ENCODE measurements around the gene BRSK2. TPM values are rescaled to one million over a fixed set of nuclear protein-coding genes. Genes with fewer than 3 reads are reported as not detected.
"Not testable (repeated sequence)": the region's sequence is repeated elsewhere in the genome, so short reads cannot be mapped to it uniquely, and the experiment has no call there.

Gene BRSK2
- total RNA-seq, 1 experiment from 2014 or later, result 0.17 TPM

GRCh38 chr11:1499899-1500298, 110.2 kb downstream of the BRSK2 start:
- DNase-seq (ENCODE audit: low read depth), result no peak

- no peak for DNase-seq (ENCODE audit: low read depth)
Measured at GRCh38 chr11:1500466-1501420, 111.0 kb downstream of the BRSK2 start.

GRCh38 chr11:1501421-1502167, 111.9 kb downstream of the BRSK2 start:
- DNase-seq (ENCODE audit: low read depth), result no peak

GRCh38 chr11:1502168-1502953, 112.6 kb downstream of the BRSK2 start:
- no peak for DNase-seq (ENCODE audit: low read depth)

GRCh38 chr11:1502954-1503707, 113.4 kb downstream of the BRSK2 start:
- no peak for DNase-seq (ENCODE audit: low read depth)

- DNase-seq (ENCODE audit: low read depth), result no peak
Measured at GRCh38 chr11:1503708-1504104, 114.0 kb downstream of the BRSK2 start.

- DNase-seq (ENCODE audit: low read depth), result no peak
Measured at GRCh38 chr11:1504138-1504537, 114.4 kb downstream of the BRSK2 start.

- DNase-seq (ENCODE audit: low read depth), result no peak
Measured at GRCh38 chr11:1504581-1505290, 115.0 kb downstream of the BRSK2 start.

GRCh38 chr11:1505480-1505879, 115.7 kb downstream of the BRSK2 start:
- no peak for DNase-seq (ENCODE audit: low read depth)

GRCh38 chr11:1506981-1507380, 117.2 kb downstream of the BRSK2 start:
- no peak for DNase-seq (ENCODE audit: low read depth)

GRCh38 chr11:1507381-1508140, 117.8 kb downstream of the BRSK2 start:
- no peak for DNase-seq (ENCODE audit: low read depth)

GRCh38 chr11:1508491-1508891, 118.8 kb downstream of the BRSK2 start:
- no peak for DNase-seq (ENCODE audit: low read depth)

- DNase-seq (ENCODE audit: low read depth), result no peak
Measured at GRCh38 chr11:1508986-1509385, 119.3 kb downstream of the BRSK2 start.

- DNase-seq (ENCODE audit: low read depth), result no peak
Measured at GRCh38 chr11:1509626-1510255, 120.0 kb downstream of the BRSK2 start.

- not testable (repeated sequence) for DNase-seq (ENCODE audit: low read depth)
Measured at GRCh38 chr11:1510351-1510750, 120.6 kb downstream of the BRSK2 start.

- no peak for DNase-seq (ENCODE audit: low read depth)
Measured at GRCh38 chr11:1510928-1511327, 121.2 kb downstream of the BRSK2 start.

GRCh38 chr11:1511937-1512496, 122.3 kb downstream of the BRSK2 start:
- no peak for DNase-seq (ENCODE audit: low read depth)
